NCI-H2196 (cell line): Measurements from ENCODE around the gene LRRIQ1.

ENCODE experiments used
- DNase-seq: peaks from one replicate; lab custom pipeline; 2025; ENCODE audit not compliant: unreplicated experiment; lab: John Stamatoyannopoulos, UW

The LRRIQ1 gene

GRCh38 chr12:85280165-85280983 lies 244.2 kb downstream of the LRRIQ1 start, which contains the start of gene ALX1:
Gene ALX1, plus strand, starts transcription at chr12:85280220. Its CDS starts 42 bp downstream, at chr12:85280262.
- no peak for DNase-seq

DNA sequence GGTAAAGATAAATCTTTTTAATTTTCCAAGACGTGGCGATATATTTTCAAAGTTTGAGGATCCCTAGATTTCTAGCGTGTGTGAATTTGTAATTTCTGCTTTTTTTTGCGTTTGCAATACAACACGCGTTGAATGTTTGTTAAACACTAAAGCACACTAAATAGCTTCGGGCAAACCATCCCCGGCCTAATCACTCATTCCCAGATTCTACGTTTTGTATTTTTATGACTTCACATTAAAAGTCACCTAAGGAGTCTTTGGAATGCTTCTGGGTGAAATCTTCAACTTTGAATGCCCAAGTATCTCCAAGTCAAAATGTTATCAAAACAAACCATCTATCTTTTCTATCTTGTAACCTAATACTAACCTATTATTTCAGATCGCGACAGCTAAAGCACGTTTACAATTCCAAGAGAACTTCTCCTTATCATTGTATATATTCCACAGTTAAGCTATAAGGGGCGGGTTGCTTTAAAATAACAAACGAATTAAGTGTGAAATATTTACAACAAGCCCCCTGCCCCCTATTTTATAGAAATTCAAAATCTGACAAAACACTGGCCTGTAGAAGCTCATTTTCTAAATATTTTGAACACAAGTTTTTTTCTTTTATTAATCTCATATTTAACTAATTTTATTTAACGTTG lies 245.0 kb downstream of the LRRIQ1 start:
- DNase-seq, result no peak

- no peak for DNase-seq
Measured at GRCh38 chr12:85281636-85282312, 245.6 kb downstream of the LRRIQ1 start.

- no peak for DNase-seq
Measured at GRCh38 chr12:85283560-85283959, 247.4 kb downstream of the LRRIQ1 start.
